Activated CD4-positive, alpha-beta T cell treated with anti-CD3 and anti-CD28 coated beads for 36 hours (primary cell): ENCODE data around the gene KIF14. TPM values are rescaled to one million over a fixed set of nuclear protein-coding genes. Genes with fewer than 3 reads are reported as not detected.
A peak's percentile ranks its signal among the peaks of the same experiment; 100 is the strongest.

ENCODE experiments used
- ATAC-seq: fragments of 200-7000 bp; cut with Tn5 transposase; one replicate; pipeline ENCODE4 v1.10.0; 2021; ENCODE audit warnings: mild to moderate bottlenecking, moderate library complexity
- CTCF ChIA-PET: fragments of 350-600 bp; sonication (Branson Sonifier 250); formaldehyde crosslinking; loops from one replicate; lab custom pipeline; 2021; ENCODE audit warnings: antibody characterized with exemption; lab: Charles Lee
- POLR2A ChIA-PET: fragments of 350-600 bp; sonication (Branson Sonifier 250); formaldehyde crosslinking; loops from one replicate; lab custom pipeline; 2021; ENCODE audit warnings: antibody characterized with exemption, inconsistent platforms; lab: Charles Lee
- DNase-seq: peaks from one replicate; pipeline ENCODE4 v3.0.0-alpha.2; 2020
- H3K27ac Mint-ChIP-seq: one replicate; pipeline ENCODE4 v1.8.0; 2021; ENCODE audit warnings: mixed read lengths
- H3K27me3 Mint-ChIP-seq: one replicate; pipeline ENCODE4 v1.8.0; 2021; ENCODE audit warnings: mixed read lengths
- H3K36me3 Mint-ChIP-seq: one replicate; pipeline ENCODE4 v1.8.0; 2021; ENCODE audit warnings: low read depth, mixed read lengths
- H3K4me1 Mint-ChIP-seq: one replicate; pipeline ENCODE4 v1.8.0; 2021; ENCODE audit warnings: mixed read lengths
- H3K4me3 Mint-ChIP-seq: one replicate; pipeline ENCODE4 v1.8.0; 2021; ENCODE audit warnings: mild to moderate bottlenecking, moderate library complexity, mixed read lengths
- H3K9me3 Mint-ChIP-seq: one replicate; pipeline ENCODE4 v1.8.0; 2021; ENCODE audit warnings: low read depth, mixed read lengths
- intact Hi-C, 2 experiments: fragments of 100-400 bp; cut with DNase I in 1 of 2; cut with micrococcal nuclease in 1 of 2; formaldehyde crosslinking; loops; one replicate each; pipeline versions ENCODE4 v1.14.2 to v1.15.1; 2022 to 2024; cut with DNase I, micrococcal nuclease
- total RNA-seq, 2 experiments: library from RNA; stranded (reverse); gene quantifications; one replicate each; pipeline ENCODE4 v1.2.3, GENCODE V29; 2021

The KIF14 gene
- total RNA-seq, 2 experiments from 2014 or later: 14.8 to 14.9 TPM

DNA sequence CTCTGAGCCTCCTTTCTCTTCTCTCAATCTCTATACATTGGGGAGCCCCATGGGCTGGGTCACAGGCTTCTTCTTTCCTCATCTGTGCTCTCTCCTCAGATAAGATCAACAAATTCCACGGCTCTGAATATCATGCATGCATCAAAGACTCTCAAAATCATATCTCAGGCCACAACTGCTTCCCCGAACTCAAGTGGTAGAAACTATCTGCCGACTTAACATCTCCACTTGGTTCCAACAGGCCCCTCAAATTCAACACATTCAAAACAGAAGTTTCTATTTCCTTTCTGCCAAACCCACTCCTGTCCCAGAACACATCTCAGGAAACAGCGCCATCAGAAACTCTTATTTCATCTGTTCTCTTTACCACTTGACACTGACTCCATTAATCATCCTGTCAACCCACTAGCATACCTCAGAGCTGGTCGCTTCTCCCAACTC is 32.5 kb upstream of the KIF14 start:
- DNase-seq (no peak), ATAC-seq (peak; percentile 79)
- POLR2A ChIA-PET: no interaction called here
- Mint-ChIP-seq H3K4me1 (peaks cover 27% of the 10 kb centered on the region), H3K27ac (peak overlapping the region; percentile 72), H3K9me3 (no peaks in the 10 kb centered on the region), H3K27me3 (no peaks in the 10 kb centered on the region), H3K36me3 (peaks cover 37% of the 10 kb centered on the region), H3K4me3 (no peak overlapping the region)
- CTCF ChIA-PET: interaction anchor here (1.2 kb wide), 1 partner anchor 18 kb away, joined by 4 read pairs; no protein-coding TSS in a partner anchor
- intact Hi-C loops: no loop called here

GRCh38 chr1:200652378-200652777 is 31.8 kb upstream of the KIF14 start:
- Mint-ChIP-seq H3K4me1 (peaks cover 27% of the 10 kb centered on the region), H3K36me3 (peaks cover 34% of the 10 kb centered on the region), H3K27me3 (no peaks in the 10 kb centered on the region), H3K9me3 (no peaks in the 10 kb centered on the region), H3K27ac (no peak overlapping the region), H3K4me3 (no peak overlapping the region)
- ATAC-seq (no peak), DNase-seq (no peak)
- POLR2A ChIA-PET: no interaction called here
- CTCF ChIA-PET: interaction anchor here (1.2 kb wide), 1 partner anchor 18 kb away, joined by 4 read pairs; no protein-coding TSS in a partner anchor
- intact Hi-C loops: no loop called here

GRCh38 chr1:200646515-200646914 is 26.0 kb upstream of the KIF14 start:
- ATAC-seq (no peak), DNase-seq (no peak)
- Mint-ChIP-seq H3K27ac (no peak overlapping the region), H3K4me1 (no peaks in the 10 kb centered on the region), H3K36me3 (peaks cover 15% of the 10 kb centered on the region), H3K4me3 (no peak overlapping the region), H3K9me3 (no peaks in the 10 kb centered on the region), H3K27me3 (no peaks in the 10 kb centered on the region)
- CTCF ChIA-PET: no interaction called here
- intact Hi-C loops: no loop called here
- POLR2A ChIA-PET: no interaction called here

- POLR2A ChIA-PET: no interaction called here
- no peak overlapping the region for H3K4me3 Mint-ChIP-seq
- no peaks in the 10 kb centered on the region for H3K27me3 Mint-ChIP-seq
- CTCF ChIA-PET: interaction anchor here (1.3 kb wide), 1 partner anchor 22 kb away, joined by 3 read pairs; no protein-coding TSS in a partner anchor
- H3K27ac Mint-ChIP-seq: no peak overlapping the region
- H3K36me3 Mint-ChIP-seq: peaks cover 15% of the 10 kb centered on the region
- DNase-seq: no peak
- intact Hi-C loops: no loop called here
- H3K9me3 Mint-ChIP-seq: no peaks in the 10 kb centered on the region
- peaks cover 7% of the 10 kb centered on the region for H3K4me1 Mint-ChIP-seq
- ATAC-seq: no peak
Measured at GRCh38 chr1:200644021-200644420, 23.5 kb upstream of the KIF14 start.

GRCh38 chr1:200642481-200642880 is 21.9 kb upstream of the KIF14 start:
- peaks cover 13% of the 10 kb centered on the region for H3K36me3 Mint-ChIP-seq
- no peak overlapping the region for H3K4me3 Mint-ChIP-seq
- CTCF ChIA-PET: interaction anchor here (1.0 to 1.5 kb wide), 3 partner anchors 9 to 84 kb away, joined by 3 to 4 read pairs (median 3); no protein-coding TSS in a partner anchor
- intact Hi-C loops: no loop called here
- H3K27me3 Mint-ChIP-seq: no peaks in the 10 kb centered on the region
- H3K27ac Mint-ChIP-seq: no peak overlapping the region
- ATAC-seq (no peak), DNase-seq (no peak)
- POLR2A ChIA-PET: no interaction called here
- peaks cover 7% of the 10 kb centered on the region for H3K4me1 Mint-ChIP-seq
- no peaks in the 10 kb centered on the region for H3K9me3 Mint-ChIP-seq

GRCh38 chr1:200640963-200641401 is 20.4 kb upstream of the KIF14 start:
- no peak for ATAC-seq
- intact Hi-C loops: loop anchor here in 1 of 2 experiments (1.0 kb wide), 1 partner anchor 28 kb away; the partner anchor contains the start of gene DDX59
- CTCF ChIA-PET: interaction anchor here (1.1 to 2.1 kb wide), 3 partner anchors 16 to 54 kb away, joined by 3 to 6 read pairs (median 3); no protein-coding TSS in a partner anchor
- H3K27ac Mint-ChIP-seq: no peak overlapping the region
- no peak overlapping the region for H3K4me3 Mint-ChIP-seq
- H3K9me3 Mint-ChIP-seq: no peaks in the 10 kb centered on the region
- no peaks in the 10 kb centered on the region for H3K27me3 Mint-ChIP-seq
- peaks cover 3% of the 10 kb centered on the region for H3K36me3 Mint-ChIP-seq
- H3K4me1 Mint-ChIP-seq: peaks cover 7% of the 10 kb centered on the region
- POLR2A ChIA-PET: no interaction called here
- no peak for DNase-seq

DNA sequence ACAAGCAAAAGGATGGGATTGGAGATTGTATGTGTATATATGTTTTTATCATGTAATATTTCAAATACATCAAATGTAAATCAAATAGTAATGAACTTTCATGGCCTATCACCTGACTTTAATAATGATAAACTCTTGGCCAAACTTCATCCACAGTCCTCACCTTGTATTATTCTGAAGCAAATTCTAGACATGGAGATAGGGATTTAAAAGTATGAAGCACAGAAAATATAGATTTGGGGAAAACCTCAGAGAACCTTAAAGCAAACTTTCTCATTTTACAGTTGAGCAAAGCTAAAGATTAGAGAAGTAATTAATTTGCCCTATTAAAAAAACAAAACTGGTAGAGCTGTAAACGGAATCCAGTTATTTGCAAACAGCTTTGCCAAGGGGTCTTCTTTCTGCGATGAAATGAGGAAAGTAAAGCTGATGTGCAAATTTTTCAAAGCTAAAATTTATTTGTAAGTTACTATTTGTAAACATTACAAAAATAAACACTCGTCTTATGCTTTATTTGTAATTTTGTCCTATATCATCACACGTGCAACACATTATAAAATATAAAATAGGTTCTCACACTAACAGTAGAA is 19.9 kb upstream of the KIF14 start:
- DNase-seq (no peak), ATAC-seq (no peak)
- CTCF ChIA-PET: interaction anchor here (1.1 to 2.1 kb wide), 3 partner anchors 16 to 54 kb away, joined by 3 to 6 read pairs (median 3); no protein-coding TSS in a partner anchor
- Mint-ChIP-seq H3K9me3 (no peaks in the 10 kb centered on the region), H3K27ac (peak overlapping the region; percentile 20), H3K36me3 (peaks cover 3% of the 10 kb centered on the region), H3K27me3 (no peaks in the 10 kb centered on the region), H3K4me1 (peaks cover 7% of the 10 kb centered on the region), H3K4me3 (no peak overlapping the region)
- intact Hi-C loops: loop anchor here in 1 of 2 experiments (1.0 kb wide), 1 partner anchor 29 kb away; the partner anchor contains the start of gene DDX59
- POLR2A ChIA-PET: no interaction called here

GRCh38 chr1:200638073-200638472 is 17.5 kb upstream of the KIF14 start:
- ChIA-PET POLR2A (no interaction called here), CTCF (no interaction called here)
- H3K36me3 Mint-ChIP-seq: no peaks in the 10 kb centered on the region
- H3K27me3 Mint-ChIP-seq: no peaks in the 10 kb centered on the region
- H3K4me1 Mint-ChIP-seq: peaks cover 7% of the 10 kb centered on the region
- no peak overlapping the region for H3K4me3 Mint-ChIP-seq
- no peaks in the 10 kb centered on the region for H3K9me3 Mint-ChIP-seq
- DNase-seq: no peak
- intact Hi-C loops: no loop called here
- ATAC-seq: no peak
- peak overlapping the region; percentile 10 for H3K27ac Mint-ChIP-seq

GRCh38 chr1:200636681-200637080 is 16.1 kb upstream of the KIF14 start:
- DNase-seq: no peak
- peaks cover 7% of the 10 kb centered on the region for H3K4me1 Mint-ChIP-seq
- H3K4me3 Mint-ChIP-seq: no peak overlapping the region
- no peaks in the 10 kb centered on the region for H3K36me3 Mint-ChIP-seq
- no peaks in the 10 kb centered on the region for H3K27me3 Mint-ChIP-seq
- intact Hi-C loops: no loop called here
- no peaks in the 10 kb centered on the region for H3K9me3 Mint-ChIP-seq
- no peak for ATAC-seq
- ChIA-PET POLR2A (no interaction called here), CTCF (interaction anchor here (0.7 kb wide), 1 partner anchor 72 kb away, joined by 3 read pairs; no protein-coding TSS in a partner anchor)
- no peak overlapping the region for H3K27ac Mint-ChIP-seq

- intact Hi-C loops: no loop called here
- Mint-ChIP-seq H3K4me3 (no peak overlapping the region), H3K4me1 (no peaks in the 10 kb centered on the region), H3K27ac (no peak overlapping the region), H3K9me3 (no peaks in the 10 kb centered on the region), H3K36me3 (no peaks in the 10 kb centered on the region), H3K27me3 (no peaks in the 10 kb centered on the region)
- no peak for ATAC-seq
- POLR2A ChIA-PET: no interaction called here
- DNase-seq: no peak
- CTCF ChIA-PET: interaction anchor here (0.6 to 1.3 kb wide), 5 partner anchors 12 to 339 kb away, joined by 3 to 6 read pairs (median 3); no protein-coding TSS in a partner anchor
Measured at GRCh38 chr1:200634261-200635122, 13.9 kb upstream of the KIF14 start.

DNA sequence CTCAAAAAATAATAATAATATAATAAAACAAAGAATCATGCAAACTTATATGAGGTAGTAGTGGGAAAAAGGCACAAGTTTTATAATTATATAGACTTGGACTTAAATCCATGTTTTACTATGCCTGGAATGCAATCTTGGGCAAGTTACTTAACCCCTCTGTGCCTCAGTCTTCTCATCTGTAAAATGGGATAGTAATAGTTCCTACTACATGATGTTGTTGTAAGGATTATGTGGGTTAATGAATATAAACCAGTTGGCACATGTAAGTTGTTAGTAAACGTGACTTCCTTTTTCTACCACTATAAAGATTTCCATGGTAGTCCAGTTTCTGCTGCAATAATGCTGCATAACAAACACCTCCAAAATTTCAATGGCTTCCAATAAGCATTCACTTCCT is 10.8 kb upstream of the KIF14 start:
- intact Hi-C loops: no loop called here
- CTCF ChIA-PET: no interaction called here

More for the DNA sequence above, 10.8 kb upstream of the KIF14 start:
- no peak for ATAC-seq
- Mint-ChIP-seq H3K4me3 (no peak overlapping the region), H3K36me3 (no peaks in the 10 kb centered on the region), H3K9me3 (no peaks in the 10 kb centered on the region), H3K27me3 (no peaks in the 10 kb centered on the region), H3K27ac (no peak overlapping the region), H3K4me1 (peaks cover 20% of the 10 kb centered on the region)
- POLR2A ChIA-PET: no interaction called here
- DNase-seq: no peak
